Fibroblast of villous mesenchyme (primary cell): Measurements from ENCODE around the gene SLC50A1. TPM values are rescaled to one million over a fixed set of nuclear protein-coding genes. Genes with fewer than 3 reads are reported as not detected.

ENCODE experiments used
- DNase-seq: peaks from one replicate; pipeline ENCODE4 v3.0.0-alpha.2; 2010; ENCODE audit warnings: low read depth
- H3K4me3 ChIP-seq: 2 replicates; pipeline ENCODE4 v1.5.1; 2011; ENCODE audit warnings: low read depth, mild to moderate bottlenecking, low read length
- total RNA-seq: library from RNA; depleted of rRNA; stranded (reverse); fragments of >200 nt; gene quantifications from 2 replicates; pipeline ENCODE4 v1.2.3, GENCODE V29; 2012
- TF ChIP-seq, protein P1 (sequence below): IDR thresholded peaks from 2 replicates; pipeline ENCODE4 v1.5.1; 2012; ENCODE audit warnings: low read depth, mild to moderate bottlenecking, low read length; ENCODE audit not compliant: insufficient read depth

Gene SLC50A1
- total RNA-seq, 1 donor, result 58.7 TPM

- TF ChIP-seq, protein P1, sequence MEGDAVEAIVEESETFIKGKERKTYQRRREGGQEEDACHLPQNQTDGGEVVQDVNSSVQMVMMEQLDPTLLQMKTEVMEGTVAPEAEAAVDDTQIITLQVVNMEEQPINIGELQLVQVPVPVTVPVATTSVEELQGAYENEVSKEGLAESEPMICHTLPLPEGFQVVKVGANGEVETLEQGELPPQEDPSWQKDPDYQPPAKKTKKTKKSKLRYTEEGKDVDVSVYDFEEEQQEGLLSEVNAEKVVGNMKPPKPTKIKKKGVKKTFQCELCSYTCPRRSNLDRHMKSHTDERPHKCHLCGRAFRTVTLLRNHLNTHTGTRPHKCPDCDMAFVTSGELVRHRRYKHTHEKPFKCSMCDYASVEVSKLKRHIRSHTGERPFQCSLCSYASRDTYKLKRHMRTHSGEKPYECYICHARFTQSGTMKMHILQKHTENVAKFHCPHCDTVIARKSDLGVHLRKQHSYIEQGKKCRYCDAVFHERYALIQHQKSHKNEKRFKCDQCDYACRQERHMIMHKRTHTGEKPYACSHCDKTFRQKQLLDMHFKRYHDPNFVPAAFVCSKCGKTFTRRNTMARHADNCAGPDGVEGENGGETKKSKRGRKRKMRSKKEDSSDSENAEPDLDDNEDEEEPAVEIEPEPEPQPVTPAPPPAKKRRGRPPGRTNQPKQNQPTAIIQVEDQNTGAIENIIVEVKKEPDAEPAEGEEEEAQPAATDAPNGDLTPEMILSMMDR, result no peak
- peak; percentile 12 for DNase-seq
These were observed 38.0 kb downstream of the SLC50A1 start, which contains the start of gene TRIM46 for GRCh38 chr1:155173478-155174323. Gene TRIM46 (plus strand): TSS chr1:155173849. CDS start chr1:155173967, 118 bp downstream.

DNA sequence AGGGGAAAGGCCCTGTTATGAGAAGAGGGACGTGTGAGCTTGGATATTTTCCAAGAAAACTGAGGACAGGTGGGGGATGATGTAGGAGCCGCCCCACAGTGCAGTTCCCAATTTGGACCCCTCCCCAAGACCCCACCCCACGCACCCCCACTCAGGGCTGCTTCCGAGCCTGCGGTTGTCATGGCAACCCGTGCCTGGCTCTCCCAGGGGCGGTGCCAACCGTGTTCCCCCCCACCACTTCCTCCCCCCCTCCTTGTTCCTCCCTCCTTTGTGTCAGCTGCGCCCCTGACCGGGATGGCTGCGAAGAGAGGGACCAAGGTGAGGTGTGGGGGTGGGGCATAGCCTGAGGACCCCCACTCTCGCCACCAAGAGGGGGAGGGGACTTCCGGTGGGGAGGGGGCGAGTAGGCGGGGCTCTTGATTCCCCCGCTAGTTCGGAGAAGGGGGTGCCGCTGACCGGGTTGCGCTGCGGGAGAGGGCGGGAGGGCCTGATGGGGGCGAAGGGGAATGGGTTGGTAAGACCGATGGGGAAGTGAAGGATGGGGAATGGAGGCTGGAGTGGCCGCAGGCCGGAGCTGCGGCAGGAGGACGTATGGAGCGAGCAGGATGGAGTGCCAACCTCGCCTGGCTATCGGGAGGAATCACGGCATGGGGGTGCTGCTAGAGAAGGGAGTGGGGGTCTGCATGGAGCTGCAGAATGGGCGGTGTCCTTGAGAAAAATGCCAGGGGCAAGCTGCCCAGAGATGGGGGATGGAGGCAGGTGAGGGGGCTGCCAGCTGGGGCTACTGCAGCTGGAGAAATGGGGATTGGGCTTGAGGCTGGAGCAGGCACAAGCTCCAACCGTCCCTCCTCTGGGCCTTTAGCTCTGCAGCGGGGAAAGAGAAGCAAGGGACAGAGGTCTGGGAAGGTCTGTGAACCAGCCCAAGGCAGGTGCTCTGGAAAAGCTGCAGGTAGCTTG, 39.0 kb downstream of the SLC50A1 start:
- TF ChIP-seq, protein P1, result no peak
- peak overlapping the region; percentile 98 for H3K4me3 ChIP-seq
- DNase-seq, result no peak

More at GRCh38 chr1:155173478-155174323, 38.0 kb downstream of the SLC50A1 start, which contains the start of gene TRIM46:
- peak within 1 kb of the TSS; percentile 98 for H3K4me3 ChIP-seq

DNA sequence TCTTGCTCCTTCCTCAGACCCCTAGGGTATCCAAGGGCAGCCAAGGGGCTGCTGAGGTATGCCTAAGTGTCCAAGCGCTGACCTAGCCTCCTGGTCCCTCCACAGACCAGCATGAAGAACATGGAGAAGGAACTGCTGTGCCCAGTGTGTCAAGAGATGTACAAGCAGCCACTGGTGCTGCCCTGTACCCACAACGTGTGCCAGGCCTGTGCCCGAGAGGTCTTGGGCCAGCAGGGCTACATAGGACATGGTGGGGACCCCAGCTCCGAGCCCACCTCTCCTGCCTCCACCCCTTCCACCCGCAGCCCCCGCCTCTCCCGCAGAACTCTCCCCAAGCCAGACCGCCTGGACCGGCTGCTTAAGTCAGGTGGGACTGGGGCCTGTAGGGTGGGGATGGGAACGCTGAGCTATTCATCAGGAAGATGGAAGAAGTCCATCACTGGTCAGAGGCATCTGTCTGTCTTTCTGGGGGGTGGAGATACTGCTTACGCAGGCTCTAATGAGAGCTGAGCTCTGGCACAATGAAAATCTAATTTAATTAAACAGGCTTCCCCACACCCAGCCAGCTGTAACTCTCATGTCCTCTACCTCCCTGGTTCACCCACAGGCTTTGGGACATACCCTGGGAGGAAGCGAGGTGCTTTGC, 39.8 kb downstream of the SLC50A1 start:
- DNase-seq, result no peak
- H3K4me3 ChIP-seq, result no peak overlapping the region
- TF ChIP-seq, protein P1, result no peak

GRCh38 chr1:155175927-155176371, 40.3 kb downstream of the SLC50A1 start:
- DNase-seq, result no peak
- TF ChIP-seq, protein P1, result no peak
- H3K4me3 ChIP-seq, result no peak overlapping the region

DNA sequence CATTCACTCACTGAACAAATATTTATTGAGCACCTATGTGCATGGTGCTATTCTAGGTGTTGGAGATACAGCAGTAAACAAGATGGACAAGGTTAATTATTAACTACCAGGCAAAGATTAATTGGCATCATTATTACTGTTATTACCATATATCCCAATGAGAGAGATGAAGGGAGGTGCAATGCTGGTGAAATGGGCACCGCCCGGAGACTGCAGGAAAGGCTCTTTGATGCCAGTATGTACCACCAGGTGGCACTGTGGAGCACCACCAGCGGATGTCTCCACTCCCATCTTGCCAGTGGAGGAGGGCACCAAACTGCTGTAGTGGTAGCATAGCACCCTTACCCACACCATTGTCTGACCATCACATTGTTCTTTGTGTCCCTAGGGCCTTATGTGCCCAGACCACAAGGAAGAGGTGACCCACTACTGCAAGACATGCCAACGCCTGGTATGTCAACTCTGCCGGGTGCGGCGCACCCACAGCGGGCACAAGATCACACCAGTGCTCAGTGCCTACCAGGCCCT, 41.0 kb downstream of the SLC50A1 start:
- DNase-seq, result peak; percentile 65
- no peak overlapping the region for H3K4me3 ChIP-seq
- TF ChIP-seq, protein P1, result peak; percentile 89
